GM18505 (cell line): ENCODE data around the gene FOXC2.

ENCODE experiments used
- ATAC-seq: cut with Tn5 transposase; IDR thresholded peaks from one replicate; pipeline ENCODE4 v1.9.1; 2021; ENCODE audit not compliant: unreplicated experiment
- POLR2A ChIP-seq: IDR thresholded peaks from 4 replicates; pipeline ENCODE4 v1.6.1; 2011; ENCODE audit warnings: borderline replicate concordance; ENCODE audit not compliant: insufficient read depth, insufficient read length; ENCODE audit errors: extremely low read depth

The FOXC2 gene

GRCh38 chr16:86608301-86608747 is 41.7 kb downstream of the FOXC2 start:
- ATAC-seq: no peak
- no peak for TF ChIP-seq POLR2A

GRCh38 chr16:86609115-86609514 is 42.5 kb downstream of the FOXC2 start:
- TF ChIP-seq POLR2A: no peak
- ATAC-seq: no peak

GRCh38 chr16:86609661-86610060 is 43.0 kb downstream of the FOXC2 start:
- TF ChIP-seq POLR2A: no peak
- no peak for ATAC-seq

- ATAC-seq: no peak
Measured at GRCh38 chr16:86610779-86611524, 44.3 kb downstream of the FOXC2 start.

GRCh38 chr16:86611525-86611855 is 44.9 kb downstream of the FOXC2 start:
- ATAC-seq: no peak

More at GRCh38 chr16:86610779-86611524, 44.3 kb downstream of the FOXC2 start:
- TF ChIP-seq POLR2A: no peak

GRCh38 chr16:86611941-86612340 is 45.3 kb downstream of the FOXC2 start:
- no peak for ATAC-seq
- no peak for TF ChIP-seq POLR2A

More at GRCh38 chr16:86611525-86611855, 44.9 kb downstream of the FOXC2 start:
- no peak for TF ChIP-seq POLR2A

- no peak for ATAC-seq
- no peak for TF ChIP-seq POLR2A
Measured at GRCh38 chr16:86614699-86615098, 48.1 kb downstream of the FOXC2 start.

GRCh38 chr16:86616906-86617305 is 50.3 kb downstream of the FOXC2 start:
- no peak for TF ChIP-seq POLR2A
- ATAC-seq: no peak

- TF ChIP-seq POLR2A: no peak
- ATAC-seq: no peak
Measured at GRCh38 chr16:86618431-86619238, 52.0 kb downstream of the FOXC2 start.
